NT2/D1 (cell line): ENCODE measurements around the gene FETUB.

Experiments
- SUZ12 ChIP-seq: IDR thresholded peaks from 2 replicates; pipeline ENCODE4 v1.6.1; 2011; ENCODE audit not compliant: insufficient read length, insufficient read depth; ENCODE audit errors: extremely low read depth
- YY1 ChIP-seq: IDR thresholded peaks from 2 replicates; pipeline ENCODE4 v1.6.1; 2011; ENCODE audit not compliant: insufficient read length, insufficient read depth
- ZNF274 ChIP-seq: IDR thresholded peaks from 2 replicates; pipeline ENCODE4 v1.6.1; 2011; ENCODE audit warnings: mild to moderate bottlenecking, low read depth, low read length

DNA sequence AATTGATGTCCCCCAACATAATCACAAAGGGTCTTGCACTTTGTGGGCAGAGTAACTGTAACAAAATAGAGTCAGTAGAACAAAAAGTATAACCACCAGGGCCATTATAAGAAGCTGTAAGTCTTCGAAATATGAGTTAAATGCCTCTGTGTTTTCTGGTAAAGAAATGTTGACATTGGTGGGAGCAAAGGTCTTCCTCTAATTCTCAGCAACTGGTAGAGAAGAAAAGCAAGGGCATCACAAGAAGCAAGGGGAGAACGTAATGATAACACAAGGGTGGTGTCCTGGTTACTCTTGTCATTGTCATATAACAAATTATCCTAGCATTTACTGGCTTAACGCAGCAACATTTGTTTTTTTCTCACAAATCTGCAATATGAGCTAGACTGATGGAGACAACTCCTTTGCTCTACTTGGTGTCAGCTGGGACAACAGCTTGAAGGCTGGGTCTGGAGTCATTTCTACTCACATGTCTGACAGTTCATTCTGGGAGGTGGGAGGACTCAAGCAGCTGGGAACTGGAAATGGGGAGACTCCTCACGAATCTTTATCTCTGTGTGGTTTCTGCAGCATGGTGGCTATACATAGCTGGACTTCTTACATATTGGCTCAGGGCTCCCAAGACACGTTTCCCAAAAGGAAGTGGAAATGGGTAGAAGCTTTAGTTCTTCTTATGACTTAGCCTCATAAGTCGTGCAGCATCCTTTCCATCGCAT is 49.5 kb upstream of the FETUB start:
- TF ChIP-seq YY1 (no peak), SUZ12 (no peak), ZNF274 (no peak)
